Fibroblast of the aortic adventitia (primary cell): Measurements from ENCODE around the gene SMU1. TPM values are rescaled to one million over a fixed set of nuclear protein-coding genes. Genes with fewer than 3 reads are reported as not detected.

ENCODE experiments used
- DNase-seq: peaks from one replicate; pipeline ENCODE4 v3.0.0-alpha.2; 2010; ENCODE audit warnings: low read depth
- H3K4me3 ChIP-seq: 2 replicates; pipeline ENCODE4 v1.5.1; 2011; ENCODE audit warnings: low read depth, mild to moderate bottlenecking, control low read depth, low read length, moderate library complexity
- CTCF ChIP-seq: IDR thresholded peaks from 2 replicates; pipeline ENCODE4 v1.5.1; 2011; ENCODE audit warnings: mild to moderate bottlenecking, low read length, control low read depth, inconsistent platforms; ENCODE audit not compliant: insufficient read depth
- total RNA-seq: library from RNA; depleted of rRNA; stranded (reverse); fragments of >200 nt; gene quantifications from 2 replicates; pipeline ENCODE4 v1.2.3, GENCODE V29; 2012; ENCODE audit warnings: low replicate concordance

SMU1 gene
- total RNA-seq, 1 donor, result 29.4 TPM

GRCh38 chr9:33081128-33081851, 4.8 kb upstream of the SMU1 start:
- peak; percentile 96 for DNase-seq
- TF ChIP-seq CTCF, result peak; percentile 72
- peak overlapping the region; percentile 36 for H3K4me3 ChIP-seq

- no peak for TF ChIP-seq CTCF
- no peak overlapping the region for H3K4me3 ChIP-seq
- no peak for DNase-seq
Measured at GRCh38 chr9:33080534-33080933, 4.1 kb upstream of the SMU1 start.

GRCh38 chr9:33068991-33069390, 7.5 kb downstream of the SMU1 start:
- TF ChIP-seq CTCF, result no peak
- no peak overlapping the region for H3K4me3 ChIP-seq
- DNase-seq, result peak; percentile 13

GRCh38 chr9:33065157-33066076, 11.1 kb downstream of the SMU1 start:
- no peak for DNase-seq
- H3K4me3 ChIP-seq, result no peak overlapping the region
- no peak for TF ChIP-seq CTCF

- TF ChIP-seq CTCF, result no peak
- H3K4me3 ChIP-seq, result no peak overlapping the region
- no peak for DNase-seq
Measured at GRCh38 chr9:33051144-33051543, 25.3 kb downstream of the SMU1 start.

- TF ChIP-seq CTCF, result no peak
- no peak for DNase-seq
- no peak overlapping the region for H3K4me3 ChIP-seq
Measured at GRCh38 chr9:33049680-33050361, 26.7 kb downstream of the SMU1 start.
